ENCODE results near the gene MYPOP.
"Not testable (repeated sequence)": the region's sequence is repeated elsewhere in the genome, so short reads cannot be mapped to it uniquely, and the experiment has no call there.

Gene MYPOP

DNA sequence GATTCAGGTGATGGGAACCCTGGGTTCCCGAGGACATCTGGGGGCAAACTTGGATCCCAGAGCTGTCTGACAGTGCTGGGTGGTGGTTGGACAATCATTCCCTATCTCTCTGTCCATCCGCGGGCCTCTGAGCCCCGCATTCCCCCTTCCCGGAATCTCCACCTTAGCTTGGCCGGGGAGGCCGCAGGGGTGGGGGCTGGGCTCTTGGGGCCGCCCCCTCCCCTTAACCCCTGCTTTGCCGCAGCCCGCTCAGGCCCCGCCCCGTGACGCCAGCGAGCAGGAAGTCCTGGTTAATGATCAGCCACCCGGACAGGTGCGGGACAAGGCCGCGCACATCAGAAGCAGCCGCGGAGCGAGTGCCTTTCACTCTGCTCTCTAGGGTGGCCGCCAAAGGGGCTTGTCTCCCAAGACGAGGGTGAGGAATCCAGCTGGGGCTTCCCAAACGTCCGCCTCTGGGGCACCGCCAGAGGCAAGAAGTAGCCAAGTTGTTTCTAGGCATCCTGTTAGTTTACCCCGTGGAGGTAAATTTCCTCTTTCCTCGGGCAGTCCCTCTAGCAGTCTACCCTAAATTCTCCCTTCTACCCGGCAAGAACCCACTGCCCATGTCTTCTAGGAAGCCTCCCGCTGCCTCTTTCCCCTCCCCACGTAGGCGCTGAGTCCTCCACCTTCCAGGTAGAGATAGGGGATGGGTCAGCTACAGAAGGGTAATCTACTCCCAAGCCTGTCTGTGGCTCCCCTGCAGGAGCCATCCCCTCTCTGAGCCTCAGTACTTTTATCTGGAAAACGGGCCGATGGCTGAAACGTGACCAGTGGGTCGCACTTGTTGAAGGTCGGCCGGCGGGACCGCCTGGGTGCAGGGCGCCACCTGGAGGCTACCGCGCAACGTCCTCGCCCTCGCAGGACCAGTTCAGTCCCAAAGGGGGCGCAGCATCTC, 19.5 kb downstream of the MYPOP start:
- DNase-seq = peak; percentile 49 to 73 (median 66)

DNA sequence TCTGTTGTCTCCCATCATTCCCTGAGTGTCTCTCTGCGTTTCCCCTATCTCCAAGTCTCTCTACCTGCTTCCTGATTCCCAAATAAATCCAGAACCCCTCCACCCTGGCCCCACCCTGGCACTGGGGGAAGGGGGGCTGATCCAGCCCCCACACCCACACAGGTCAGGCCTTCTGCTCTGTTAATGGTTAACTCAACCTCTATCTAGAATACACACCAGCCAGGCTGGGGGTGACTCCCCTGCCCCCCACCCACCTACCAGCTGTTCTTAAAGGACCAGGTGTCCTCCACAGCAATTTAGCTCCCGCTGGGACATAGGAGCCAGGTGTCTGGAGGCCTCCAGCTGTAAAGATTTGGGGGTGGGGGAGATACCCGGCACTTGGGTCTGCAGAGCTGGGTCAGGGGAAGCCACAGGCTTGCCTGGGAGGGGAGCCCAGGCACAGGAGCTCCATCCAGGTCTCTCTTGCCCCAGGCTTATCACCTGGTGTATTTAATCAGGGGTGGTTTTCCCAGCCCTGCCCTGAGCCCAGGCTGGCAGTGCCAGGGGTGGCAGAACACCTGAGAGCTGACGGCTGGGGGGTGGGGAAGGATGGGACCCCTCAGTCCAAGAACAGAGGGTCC, 20.4 kb downstream of the MYPOP start:
- DNase-seq = no peak

DNA sequence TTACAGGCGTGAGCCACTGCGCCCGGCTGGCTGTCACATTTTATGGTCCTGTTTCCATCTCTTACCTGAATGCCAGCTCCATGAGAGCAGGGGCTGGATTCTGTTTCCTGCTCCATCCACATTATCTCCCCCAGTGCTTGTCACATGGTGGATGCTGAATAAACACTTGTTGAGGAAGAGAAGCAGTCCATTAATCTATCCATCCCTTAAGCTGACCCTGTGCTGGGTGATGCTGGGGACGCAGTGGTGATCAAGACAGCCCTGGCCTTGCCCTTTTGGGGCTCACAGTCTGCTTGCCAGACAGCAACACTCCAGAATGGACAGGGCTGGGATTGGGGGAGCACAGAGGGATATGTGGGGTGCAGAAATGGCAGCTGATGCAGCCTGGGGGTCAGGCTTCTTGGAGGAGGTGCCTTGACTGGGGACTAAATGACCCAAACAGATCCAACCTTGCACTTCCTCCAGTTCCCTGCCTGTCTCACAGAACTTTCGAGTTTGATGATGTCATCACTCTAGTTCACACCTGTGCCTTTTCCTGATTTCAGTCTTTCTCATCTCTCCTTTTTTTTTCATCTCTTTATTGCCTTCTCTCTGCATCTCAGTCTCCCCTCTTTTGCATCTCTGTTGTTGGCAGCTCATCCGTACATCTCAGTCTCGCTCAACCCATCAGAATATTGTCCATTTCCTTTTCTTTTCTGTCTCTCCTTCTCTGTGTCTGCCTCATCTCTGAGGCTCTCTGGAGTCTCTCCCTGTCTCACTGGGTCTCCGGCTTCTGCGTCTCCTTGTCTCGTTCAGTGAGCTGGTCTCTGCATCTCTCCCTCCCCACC, 21.1 kb downstream of the MYPOP start:
- no peak for DNase-seq

DNA sequence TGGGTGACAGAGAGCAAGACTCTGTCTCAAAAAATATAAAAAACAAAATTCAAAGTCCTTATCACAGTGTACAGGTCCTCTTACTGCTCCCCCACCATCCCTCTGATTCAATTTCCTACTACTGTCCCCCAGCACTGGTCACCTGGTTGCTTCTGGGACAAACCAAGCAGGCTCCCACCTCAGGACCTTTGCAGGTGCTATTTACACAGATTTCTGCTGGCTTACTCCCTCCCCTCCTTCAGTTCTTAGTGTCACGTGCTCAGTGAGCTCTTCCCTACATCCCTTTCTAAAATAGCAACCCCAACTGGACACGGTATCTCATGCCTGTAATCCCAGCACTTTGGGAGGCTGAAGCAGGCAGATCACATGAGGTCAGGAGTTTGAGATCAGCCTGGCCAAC, 22.4 kb downstream of the MYPOP start:
- no peak for DNase-seq

DNA sequence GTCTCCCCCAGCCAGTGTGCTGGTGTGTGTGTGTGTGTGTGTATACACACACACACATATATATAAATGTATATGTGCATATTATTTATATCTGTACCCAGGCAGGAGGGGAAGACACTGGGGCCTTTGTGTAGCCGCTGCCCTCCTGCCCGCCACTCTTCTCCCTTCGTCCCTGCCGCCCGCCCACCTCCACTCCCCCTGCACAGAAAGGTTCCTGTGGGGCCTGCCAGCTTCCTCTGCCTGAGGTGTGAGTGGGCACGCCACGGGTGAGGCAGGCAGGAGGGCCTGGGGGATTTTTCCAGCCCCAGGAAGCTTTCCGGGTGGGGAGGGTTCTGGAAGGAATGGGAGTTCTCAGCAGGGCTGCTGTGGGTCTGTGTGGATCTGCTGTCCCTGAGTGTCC, 23.4 kb downstream of the MYPOP start:
- DNase-seq = no peak

DNA sequence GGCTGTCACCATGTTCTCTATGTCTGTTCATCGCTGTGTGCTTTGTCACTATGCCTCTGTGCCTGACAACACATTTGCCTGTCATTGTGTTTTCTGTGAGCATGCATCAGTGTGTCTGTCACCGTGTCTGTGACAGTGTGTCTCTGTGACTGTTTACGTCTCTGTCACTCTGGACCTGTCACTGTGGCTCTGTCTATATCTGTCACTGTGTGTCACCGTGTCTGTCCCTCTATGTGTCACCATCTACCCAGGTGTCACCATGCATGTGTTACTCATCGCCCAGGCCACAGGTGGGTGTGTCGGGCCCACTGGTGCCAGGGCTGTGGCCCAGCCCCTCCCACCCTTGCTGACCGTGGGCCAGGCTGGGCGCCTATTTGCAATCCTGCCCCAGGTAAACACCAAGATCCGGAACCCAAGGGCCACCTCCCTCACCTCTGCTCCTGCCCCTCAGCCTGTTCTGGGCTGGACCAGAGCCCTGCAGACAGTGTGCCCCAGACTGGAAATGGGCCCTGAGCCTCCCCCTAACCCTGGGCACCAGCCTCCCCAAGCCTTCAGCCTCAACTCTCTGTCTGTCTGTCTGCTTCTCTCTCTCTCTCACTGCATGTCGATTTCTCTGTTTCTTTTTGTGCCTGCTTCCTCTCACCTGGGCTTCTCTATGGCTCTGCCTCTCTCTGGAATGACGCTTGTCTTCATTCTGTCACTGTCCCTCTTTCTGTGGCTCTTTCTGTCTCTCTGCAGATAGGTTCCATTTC, 24.2 kb downstream of the MYPOP start:
- no peak for DNase-seq

DNA sequence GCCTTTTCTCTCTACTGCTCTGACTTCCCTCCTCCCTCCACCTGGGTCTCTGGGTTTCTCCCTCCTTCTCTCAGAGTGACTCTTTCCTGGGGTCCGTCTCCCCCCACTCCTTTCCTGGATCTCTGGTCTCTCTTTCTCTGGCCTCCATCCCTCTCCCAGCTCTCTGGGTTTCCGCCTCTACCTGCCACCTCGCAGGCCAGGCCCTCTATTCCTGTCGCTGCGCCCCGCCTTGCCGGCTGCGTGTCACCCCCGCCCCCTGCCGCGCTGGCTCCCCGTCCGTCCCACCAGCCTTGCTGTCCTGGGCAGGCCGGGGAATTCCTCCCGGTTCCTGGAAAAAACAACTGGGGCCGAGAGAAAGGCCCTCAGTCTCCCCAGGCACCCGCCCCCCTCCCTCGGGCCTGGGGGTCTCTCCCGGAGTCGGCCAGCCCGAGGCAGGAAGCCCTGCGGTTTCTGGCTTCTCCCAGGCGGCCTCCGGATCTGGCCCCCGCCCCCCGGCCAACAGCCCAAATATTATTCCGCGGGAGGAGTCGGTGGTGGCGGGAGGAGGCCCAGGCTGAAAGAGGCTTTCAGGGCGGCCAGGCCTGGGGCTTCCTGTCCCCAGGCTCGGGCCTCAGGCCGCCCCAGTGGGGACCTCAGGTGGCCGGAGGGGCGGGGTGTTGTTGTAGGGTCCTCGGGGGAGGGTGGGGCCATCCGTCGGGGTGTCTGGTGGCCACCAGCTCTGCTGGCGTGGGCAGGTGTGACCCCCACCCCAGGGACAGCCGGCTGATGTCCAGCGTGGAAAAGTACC, 25.8 kb downstream of the MYPOP start:
- DNase-seq = peak in 1 of 4 experiments; percentile 21

DNA sequence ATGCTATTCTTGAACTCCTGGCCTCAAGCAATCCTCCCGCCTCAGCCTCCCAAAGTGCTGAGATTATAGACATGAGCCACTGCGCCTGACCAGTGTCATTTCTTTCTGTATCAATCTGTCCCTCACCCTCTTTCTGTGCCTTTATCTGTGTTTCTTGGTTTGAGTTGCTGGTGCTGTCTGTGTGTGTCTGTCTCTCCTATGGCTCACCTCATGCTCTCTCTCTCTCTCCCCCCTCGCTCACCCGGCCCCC, 26.3 kb downstream of the MYPOP start:
- no peak for DNase-seq

DNA sequence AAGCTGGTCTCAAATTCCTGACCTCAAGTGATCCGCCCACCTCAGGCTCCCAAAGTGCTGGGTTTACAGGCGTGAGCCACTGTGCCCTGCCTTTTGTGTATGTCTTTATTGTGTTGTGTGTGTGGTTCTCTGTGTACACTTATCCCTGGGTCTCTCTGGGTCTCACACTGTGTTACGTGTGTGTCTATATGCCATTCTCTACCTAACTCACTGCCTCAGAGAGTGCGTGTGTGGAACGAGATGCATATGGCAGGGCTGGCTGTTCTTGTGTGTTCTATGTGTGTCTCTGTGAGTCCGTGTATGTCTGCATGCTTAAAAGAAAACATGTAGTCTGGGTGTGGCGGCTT, 27.8 kb downstream of the MYPOP start:
- no peak for DNase-seq

DNA sequence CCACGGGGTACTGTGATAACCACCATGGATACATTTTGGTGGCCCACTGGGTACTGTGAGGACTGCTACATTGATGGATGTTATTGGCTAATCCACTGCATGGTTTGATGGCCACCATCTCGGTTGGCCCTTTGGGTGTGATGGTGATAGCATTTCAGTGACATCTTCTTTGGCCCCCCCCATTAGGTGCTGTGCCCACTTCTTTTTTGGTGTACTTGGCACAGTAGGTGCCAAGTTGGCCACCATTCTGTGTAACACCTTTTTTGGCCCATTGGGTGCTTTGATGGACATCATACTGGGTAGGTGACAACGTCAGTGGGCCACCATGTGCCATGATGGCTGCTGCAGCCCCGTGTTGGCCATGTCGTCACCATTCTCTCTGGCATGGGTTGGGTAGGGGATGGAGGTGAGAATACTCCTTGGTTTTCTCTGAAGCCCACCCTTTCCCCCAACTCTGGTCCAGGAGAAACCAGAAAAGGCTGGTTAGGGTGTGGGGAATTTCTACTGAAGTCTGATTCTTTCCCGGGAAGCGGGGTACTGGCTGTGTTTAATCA, 29.1 kb downstream of the MYPOP start:
- DNase-seq = no peak

DNA sequence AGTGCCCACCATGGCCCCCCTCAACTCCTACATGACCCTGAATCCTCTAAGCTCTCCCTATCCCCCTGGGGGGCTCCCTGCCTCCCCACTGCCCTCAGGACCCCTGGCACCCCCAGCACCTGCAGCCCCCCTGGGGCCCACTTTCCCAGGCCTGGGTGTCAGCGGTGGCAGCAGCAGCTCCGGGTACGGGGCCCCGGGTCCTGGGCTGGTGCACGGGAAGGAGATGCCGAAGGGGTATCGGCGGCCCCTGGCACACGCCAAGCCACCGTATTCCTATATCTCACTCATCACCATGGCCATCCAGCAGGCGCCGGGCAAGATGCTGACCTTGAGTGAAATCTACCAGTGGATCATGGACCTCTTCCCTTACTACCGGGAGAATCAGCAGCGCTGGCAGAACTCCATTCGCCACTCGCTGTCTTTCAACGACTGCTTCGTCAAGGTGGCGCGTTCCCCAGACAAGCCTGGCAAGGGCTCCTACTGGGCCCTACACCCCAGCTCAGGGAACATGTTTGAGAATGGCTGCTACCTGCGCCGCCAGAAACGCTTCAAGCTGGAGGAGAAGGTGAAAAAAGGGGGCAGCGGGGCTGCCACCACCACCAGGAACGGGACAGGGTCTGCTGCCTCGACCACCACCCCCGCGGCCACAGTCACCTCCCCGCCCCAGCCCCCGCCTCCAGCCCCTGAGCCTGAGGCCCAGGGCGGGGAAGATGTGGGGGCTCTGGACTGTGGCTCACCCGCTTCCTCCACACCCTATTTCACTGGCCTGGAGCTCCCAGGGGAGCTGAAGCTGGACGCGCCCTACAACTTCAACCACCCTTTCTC, 30.1 kb downstream of the MYPOP start:
- DNase-seq = no peak

DNA sequence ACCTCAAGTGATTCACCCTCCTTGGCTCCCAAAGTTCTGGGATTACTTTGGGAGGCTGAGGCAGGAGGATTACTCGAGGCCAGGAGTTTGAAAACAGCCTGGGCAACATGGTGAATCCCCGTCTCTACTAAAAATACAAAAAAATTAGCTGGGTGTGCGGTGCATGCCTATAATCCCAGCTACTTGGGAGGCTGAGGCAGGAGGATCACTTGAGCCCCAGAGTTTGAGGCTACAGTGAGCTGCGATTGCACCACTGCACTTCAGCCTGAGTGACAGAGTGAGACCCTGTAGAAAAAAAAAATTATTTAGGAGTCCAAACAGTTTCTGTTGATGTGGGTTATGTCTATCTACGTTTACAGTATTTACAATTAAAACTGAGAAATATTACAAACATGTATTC, 31.6 kb downstream of the MYPOP start:
- no peak for DNase-seq

DNA sequence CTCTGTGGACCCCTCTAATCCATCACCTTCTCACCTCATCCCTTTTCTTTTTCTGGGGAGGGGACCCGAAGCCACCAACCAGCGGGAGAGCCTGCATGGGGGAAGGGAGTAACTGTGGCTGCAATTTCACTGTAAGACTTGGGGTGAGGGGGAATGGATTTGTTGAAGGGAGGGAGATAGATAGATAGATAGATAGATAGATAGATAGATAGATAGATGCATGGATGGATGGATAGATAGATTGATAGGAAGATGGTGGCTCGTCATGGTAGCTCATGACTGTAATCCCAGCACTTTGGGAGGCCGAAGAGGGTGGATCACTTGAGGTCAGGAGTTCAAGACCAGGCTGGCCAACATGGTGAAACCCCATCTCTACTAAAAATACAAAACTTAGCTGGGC, 35.2 kb downstream of the MYPOP start:
- DNase-seq = not testable (repeated sequence)

DNA sequence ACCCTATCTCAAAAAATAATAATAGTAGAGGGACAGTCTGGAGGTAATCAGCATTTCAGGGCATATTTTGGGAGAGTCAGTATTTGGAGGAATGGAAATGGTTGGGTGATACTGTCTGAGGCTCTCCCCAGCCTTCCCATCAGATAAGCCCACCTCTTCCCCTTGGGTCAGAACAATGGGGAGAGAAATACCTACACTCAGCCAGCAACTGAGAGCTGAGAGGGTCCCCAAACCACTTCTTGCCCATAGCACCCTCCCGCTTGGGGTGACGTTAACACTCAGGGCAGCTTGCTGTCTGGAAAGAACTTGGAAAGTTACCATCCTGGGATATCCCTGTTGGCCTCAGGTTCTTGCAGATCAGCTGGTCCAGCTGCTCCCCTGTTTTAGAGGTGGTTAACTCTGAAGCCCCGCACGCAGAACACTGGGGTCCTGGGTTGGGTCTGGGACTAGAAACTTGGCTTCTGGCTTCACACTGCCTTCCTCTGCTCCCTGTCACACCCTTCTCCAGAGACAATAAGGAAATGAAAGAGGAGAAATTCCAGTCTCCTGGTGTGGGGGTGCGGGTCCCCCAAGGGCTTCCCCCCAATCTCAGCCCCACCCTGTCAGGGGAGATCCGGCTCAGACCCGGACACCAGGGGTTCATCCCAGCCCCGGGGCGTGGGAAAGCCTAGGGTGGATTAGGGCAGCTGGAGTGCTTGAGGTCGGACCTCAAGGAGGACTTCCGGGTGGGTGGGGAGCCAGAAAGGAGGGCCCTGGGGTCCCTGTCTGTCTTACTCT, 35.8 kb downstream of the MYPOP start:
- no peak for DNase-seq

DNA sequence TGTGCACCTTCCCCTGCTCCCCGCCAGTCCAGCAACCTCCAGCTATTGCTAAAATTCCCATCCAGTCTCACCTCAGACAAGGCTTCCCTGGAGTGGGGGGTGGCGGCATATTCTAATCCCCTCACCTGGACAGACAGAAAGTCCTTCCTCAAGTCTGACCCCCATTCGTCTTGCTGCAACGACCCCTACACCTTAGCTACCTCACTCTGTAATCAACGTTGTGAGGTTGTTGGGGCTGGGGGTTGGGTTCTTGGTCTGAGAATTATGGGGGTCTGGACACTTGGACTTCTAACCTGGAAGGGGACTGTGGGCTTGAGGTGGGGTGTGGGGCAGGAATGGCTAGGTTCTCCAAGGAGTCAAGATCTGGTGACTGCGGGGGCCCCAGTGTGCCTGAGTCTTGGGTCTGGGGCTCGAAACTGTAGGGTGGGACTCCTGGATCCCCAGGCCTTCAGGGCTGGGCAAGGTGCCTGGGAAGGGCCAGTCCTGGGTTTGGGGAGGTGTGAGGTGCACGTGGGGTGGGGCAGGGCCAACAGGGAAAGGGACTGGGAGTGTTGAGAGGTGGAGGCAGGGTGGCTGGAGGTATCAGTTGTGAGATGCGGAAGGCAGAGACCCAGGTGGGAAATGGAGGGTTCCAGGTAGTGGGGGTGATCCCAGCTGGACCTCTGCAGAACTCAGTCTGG, 37.0 kb downstream of the MYPOP start:
- no peak for DNase-seq

DNA sequence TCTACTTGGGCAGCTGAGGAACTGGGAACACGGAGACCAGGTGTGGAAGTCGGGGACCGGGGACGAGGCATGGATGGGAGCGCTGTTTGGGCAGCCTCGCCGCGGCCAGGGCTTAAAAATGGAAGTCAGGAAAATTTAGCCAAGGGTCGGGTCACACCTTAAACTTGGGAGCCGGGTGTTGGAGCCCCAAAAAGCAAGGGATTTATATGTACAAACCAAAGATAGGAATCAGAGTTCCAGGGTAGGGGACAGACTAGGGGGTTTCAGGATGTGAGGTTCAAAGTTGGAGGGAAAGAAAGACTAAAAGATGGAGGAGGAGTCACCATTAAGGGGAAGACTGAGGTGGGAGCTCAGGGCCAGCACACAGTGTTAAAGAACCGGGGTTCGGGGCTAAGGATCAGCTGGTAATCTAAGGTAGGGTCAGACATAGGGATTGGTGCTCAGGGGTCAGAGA, 37.8 kb downstream of the MYPOP start:
- no peak for DNase-seq

DNA sequence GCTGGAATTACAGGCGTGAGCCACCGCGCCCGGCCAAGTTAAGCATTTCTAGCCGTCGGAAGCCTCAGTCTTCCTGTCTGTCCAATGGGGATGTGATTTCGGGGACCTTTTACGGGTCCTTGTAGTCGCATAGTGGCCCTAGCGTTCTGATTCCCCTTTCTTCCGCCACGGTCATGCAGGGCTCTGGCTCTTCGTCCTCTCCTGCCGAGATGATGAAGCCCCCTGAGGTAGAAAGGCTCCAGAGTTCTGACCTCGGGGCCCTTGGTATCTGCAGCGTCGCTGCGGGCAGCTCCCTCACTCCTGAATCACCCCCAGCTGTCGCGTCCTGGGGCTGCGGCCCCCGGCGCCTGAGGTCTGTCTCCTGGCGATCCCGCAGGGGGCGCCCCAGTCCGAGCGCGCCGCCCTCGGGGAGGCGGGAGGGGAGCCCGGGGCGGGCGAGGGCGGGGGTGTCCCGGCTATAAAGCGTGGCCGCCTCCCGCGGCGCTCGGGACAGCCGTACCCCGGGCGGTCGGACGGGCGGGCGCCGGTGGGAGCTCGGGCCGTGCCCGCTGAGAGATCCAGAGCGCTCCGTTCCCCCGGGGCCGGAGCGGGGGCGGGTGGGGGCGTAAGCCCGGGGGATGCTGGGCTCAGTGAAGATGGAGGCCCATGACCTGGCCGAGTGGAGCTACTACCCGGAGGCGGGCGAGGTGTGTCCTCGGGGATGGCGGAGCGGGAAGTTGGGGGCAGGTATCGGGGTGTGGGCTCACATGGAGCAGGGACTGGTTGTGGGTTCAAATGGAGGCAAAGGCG, 38.4 kb downstream of the MYPOP start, which contains the start of gene FOXA3:
Gene FOXA3 (plus strand): TSS at position 487 of the 789 bp plus-strand sequence. CDS start 131 bp downstream, at position 618.
- DNase-seq = peak in 2 of 4 experiments; percentile 14 to 46

DNA sequence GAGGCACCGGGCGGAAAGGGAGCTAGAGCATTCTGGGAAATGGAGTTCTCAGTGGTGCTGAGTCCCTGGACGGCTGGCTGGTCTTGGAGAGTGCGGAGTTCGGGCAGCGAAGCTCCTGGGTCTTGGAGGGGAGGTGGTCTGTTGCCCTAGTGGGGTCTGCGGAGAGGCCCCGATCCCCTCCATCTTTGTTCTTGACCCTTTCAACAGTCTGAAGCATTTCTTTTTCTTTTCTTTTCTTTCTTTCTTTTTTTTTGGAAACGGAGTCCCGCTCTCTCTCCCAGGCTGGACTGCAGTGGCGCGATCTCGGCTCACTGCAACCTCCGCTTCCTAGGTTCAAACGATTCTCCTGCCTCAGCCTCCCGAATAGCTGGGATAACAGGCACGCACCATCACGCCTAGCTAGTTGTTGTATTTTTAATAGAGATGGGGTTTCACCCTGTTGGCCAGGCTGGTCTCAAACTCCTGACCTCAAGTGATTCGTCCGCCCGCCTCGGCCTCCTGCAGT, 39.0 kb downstream of the MYPOP start:
- DNase-seq = no peak
